Measurements from ENCODE around the gene ARL5A. TPM values are rescaled to one million over a fixed set of nuclear protein-coding genes. Genes with fewer than 3 reads are reported as not detected.

The ARL5A gene, protein sequence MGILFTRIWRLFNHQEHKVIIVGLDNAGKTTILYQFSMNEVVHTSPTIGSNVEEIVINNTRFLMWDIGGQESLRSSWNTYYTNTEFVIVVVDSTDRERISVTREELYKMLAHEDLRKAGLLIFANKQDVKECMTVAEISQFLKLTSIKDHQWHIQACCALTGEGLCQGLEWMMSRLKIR
- total RNA-seq (2012; rRNA removed): 45.5 and 89.2 TPM in 2 replicates
- 16.6 and 22.3 TPM in 2 replicates for polyA plus RNA-seq (2012; rRNA removed)
- polyA plus RNA-seq (2012; cell fraction: cytosol; rRNA removed): 2.4 and 3.9 TPM in 2 replicates
- polyA plus RNA-seq (2012; cell fraction: nucleus; rRNA removed; ENCODE audit: low replicate concordance): 1.4 and 5.8 TPM in 2 replicates
- Bru-seq, nascent RNA: percentile 76 among the genes with signal in this experiment
- percentile 87 among the genes with signal in this experiment for BruChase-seq, experiment 1, labeled RNA remaining after a 6-hour chase
- percentile 89 among the genes with signal in this experiment for BruChase-seq, experiment 2, labeled RNA remaining after a 2-hour chase
- long read RNA-seq, full-length matches to known transcripts: 68 of 73 reads
- long read RNA-seq, partial matches to known transcripts: 0 of 73 reads
- long read RNA-seq, other reads (novel, unspliced or antisense): 5 of 73 reads

DNA sequence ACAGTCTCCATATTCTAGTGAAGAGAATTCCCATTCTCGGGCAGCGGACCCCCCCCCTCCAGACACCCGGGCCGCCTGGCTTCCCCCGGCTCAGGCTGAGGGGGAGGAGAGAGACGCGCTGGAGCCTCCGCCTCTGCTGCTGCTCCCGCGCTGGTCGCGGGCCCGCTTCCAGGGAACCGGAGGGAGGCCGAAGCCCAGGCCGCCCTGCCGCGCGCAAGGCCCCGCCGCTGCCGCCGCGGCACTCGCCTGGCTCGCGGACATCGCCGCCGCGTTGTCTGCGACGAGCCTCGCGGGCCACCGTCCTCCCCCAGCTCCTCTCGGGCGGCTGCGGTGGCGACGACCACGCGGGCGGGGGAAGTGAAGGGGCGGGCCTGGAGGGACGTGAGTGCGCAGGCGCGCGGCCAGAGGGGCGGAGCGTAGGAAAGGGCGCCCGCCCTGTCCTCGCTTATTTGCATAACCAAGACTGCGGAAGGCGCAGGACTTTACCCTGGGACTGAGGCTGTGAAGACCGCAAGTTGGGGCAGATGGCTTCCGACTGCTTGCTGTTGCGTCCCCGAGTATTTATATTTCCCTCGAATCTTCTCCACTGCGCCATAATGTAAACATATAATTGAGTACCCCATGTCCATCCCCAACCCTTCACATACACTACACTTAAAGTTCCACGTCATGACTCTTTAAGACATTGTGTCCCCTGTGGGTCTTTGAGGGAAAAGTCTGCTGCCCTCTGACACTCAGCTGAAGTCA lies at the start of gene ARL5A:
TSS of gene ARL5A (minus strand) at position 279 of the 747 bp plus-strand sequence. CDS start at position 34, 245 bp downstream.
- peak within 1 kb of the TSS; percentile 90 for H3K9ac ChIP-seq (ENCODE audit: low read depth, low read length)
- H3K79me1 ChIP-seq (ENCODE audit: low read depth in 1 of 2, low read length in 2 of 2): peaks cover 6 to 25% of the 10 kb centered on the region in 2 experiments; a peak in 3 of 4 replicates
- CTCF ChIA-PET: no interaction called here
- peak within 1 kb of the TSS; percentile 70 for H2BK5ac ChIP-seq (ENCODE audit: low read depth, low read length, poor library complexity, severe bottlenecking)
- peak; percentile 93 for DNase-seq
- no peaks in the 10 kb centered on the region for H3K27me3 ChIP-seq (ENCODE audit: control insufficient read depth, insufficient read depth, low read length)
- peaks cover 4% of the 10 kb centered on the region for H3K4me1 ChIP-seq (ENCODE audit: control insufficient read depth, insufficient read depth, low read length)
- H2AFZ ChIP-seq (replicated peaks; ENCODE audit: low read length, poor library complexity): peak within 1 kb of the TSS; percentile 95
- peak within 1 kb of the TSS; percentile 91 to 93 for H4K8ac ChIP-seq (ENCODE audit: low read depth in 2 of 2, low read length in 2 of 2)
- peak within 1 kb of the TSS; percentile 94 for H3K14ac ChIP-seq (replicated peaks; ENCODE audit: low read depth, low read length)
- peak; percentile 97 for ATAC-seq (ENCODE audit: low read depth)
- peak within 1 kb of the TSS; percentile 33 for H4K5ac ChIP-seq (ENCODE audit: low read depth, low read length)
- H3K27ac ChIP-seq (ENCODE audit: insufficient read depth, low read length): peak within 1 kb of the TSS; percentile 53
- peak within 1 kb of the TSS; percentile 74 for H4K91ac ChIP-seq (ENCODE audit: insufficient read depth, low read depth, low read length)
- H3K23ac ChIP-seq (ENCODE audit: low read depth, low read length): peak within 1 kb of the TSS; percentile 96
- no peaks in the 10 kb centered on the region for H3K36me3 ChIP-seq (ENCODE audit: control insufficient read depth, insufficient read depth, low read length)
- peak within 1 kb of the TSS; percentile 19 for H3K18ac ChIP-seq (ENCODE audit: low read depth, low read length)
- H3K4me2 ChIP-seq (ENCODE audit: low read depth, low read length): peak within 1 kb of the TSS; percentile 95
- no peak within 1 kb of the TSS; the same call in 2 of the 3 replicates for H2BK15ac ChIP-seq (ENCODE audit: low read depth, low read length)
- peaks cover 13% of the 10 kb centered on the region for H4K20me1 ChIP-seq (ENCODE audit: insufficient read depth, low read length)
- BruUV-seq (replicated peaks): no TSS peak
- in situ Hi-C loops (cut with MboI; ENCODE audit: low sequenced_read_pairs): no loop called here
- H3K9me3 ChIP-seq (ENCODE audit: control insufficient read depth, insufficient read depth, low read length): no peaks in the 10 kb centered on the region
- peak within 1 kb of the TSS; percentile 35; the same call in 1 of the 2 replicates for H2AK5ac ChIP-seq (ENCODE audit: low read depth, low read length)
- H3K4me3 ChIP-seq (ENCODE audit: insufficient read depth, low read depth, low read length): peak within 1 kb of the TSS; percentile 80
- peak within 1 kb of the TSS; percentile 33 for H2BK120ac ChIP-seq (ENCODE audit: low read depth, low read length)
- H2AK9ac ChIP-seq (replicated peaks; ENCODE audit: low read depth, low read length, poor library complexity): peak within 1 kb of the TSS; percentile 73
- peak within 1 kb of the TSS; percentile 90 for H3K4ac ChIP-seq (ENCODE audit: low read depth, low read length)
- peak within 1 kb of the TSS; percentile 42; the same call in 1 of the 2 replicates for H3K56ac ChIP-seq (ENCODE audit: extremely low read depth, insufficient read depth, low read length)
- POLR2A ChIA-PET (ENCODE audit: unreplicated experiment): interaction anchor here (0.8 kb wide), 1 partner anchor 9 kb away, joined by 4 read pairs; no protein-coding TSS in a partner anchor
- WGBS, 2 experiments (ENCODE audit: extremely low coverage in 2 of 2, insufficient read length in 1 of 2): 0% methylated on average over 37 of the region's 64 CpGs; no CpG with 5 or more reads in 1 of the 2 experiments
- dilution Hi-C loops (cut with HindIII; ENCODE audit: low sequenced_read_pairs, unreplicated experiment): no loop called here
- intact Hi-C loops (cut with micrococcal nuclease): loop anchor here (5.0 kb wide), 1 partner anchor 56 kb away; no protein-coding TSS in a partner anchor
- 0 out of 2 replicates have a peak within 1 kb of the TSS, but pooled peaks have one; percentile 1 for H2BK20ac ChIP-seq (ENCODE audit: low read depth, low read length)
- peaks cover 6% of the 10 kb centered on the region; the same call in 1 of the 2 replicates for H3K9me1 ChIP-seq (ENCODE audit: insufficient read depth, low read length)
- TF ChIP-seq BHLHE40 (IDR thresholded peaks at IDR 0.05; ENCODE audit: low read depth, low read length) (no peak), CHD1 (IDR thresholded peaks at IDR 0.05; ENCODE audit: low read depth, low read length) (no peak), FOS (IDR thresholded peaks at IDR 0.05; ENCODE audit: low read depth, low read length) (no peak), SMC3 (IDR thresholded peaks at IDR 0.05; ENCODE audit: low read depth, low read length) (no peak), POLR2A (IDR thresholded peaks at IDR 0.05; ENCODE audit: low read depth, low read length) (peak; percentile 72; the same call in 1 of the 2 replicates), NFE2L2 (IDR thresholded peaks at IDR 0.05; ENCODE audit: low read depth, low read length) (no peak), CEBPB (IDR thresholded peaks at IDR 0.05; ENCODE audit: low read depth, low read length) (no peak), RAD21 (IDR thresholded peaks at IDR 0.05; ENCODE audit: low read length) (no peak), RCOR1 (IDR thresholded peaks at IDR 0.05; ENCODE audit: insufficient replicate concordance, low read length) (peak; percentile 9), MXI1 (IDR thresholded peaks at IDR 0.05; ENCODE audit: borderline replicate concordance, low read depth, low read length) (no peak), RFX5 (IDR thresholded peaks at IDR 0.05; ENCODE audit: low read depth, low read length) (no peak)
- TF ChIP-seq, protein P1, sequence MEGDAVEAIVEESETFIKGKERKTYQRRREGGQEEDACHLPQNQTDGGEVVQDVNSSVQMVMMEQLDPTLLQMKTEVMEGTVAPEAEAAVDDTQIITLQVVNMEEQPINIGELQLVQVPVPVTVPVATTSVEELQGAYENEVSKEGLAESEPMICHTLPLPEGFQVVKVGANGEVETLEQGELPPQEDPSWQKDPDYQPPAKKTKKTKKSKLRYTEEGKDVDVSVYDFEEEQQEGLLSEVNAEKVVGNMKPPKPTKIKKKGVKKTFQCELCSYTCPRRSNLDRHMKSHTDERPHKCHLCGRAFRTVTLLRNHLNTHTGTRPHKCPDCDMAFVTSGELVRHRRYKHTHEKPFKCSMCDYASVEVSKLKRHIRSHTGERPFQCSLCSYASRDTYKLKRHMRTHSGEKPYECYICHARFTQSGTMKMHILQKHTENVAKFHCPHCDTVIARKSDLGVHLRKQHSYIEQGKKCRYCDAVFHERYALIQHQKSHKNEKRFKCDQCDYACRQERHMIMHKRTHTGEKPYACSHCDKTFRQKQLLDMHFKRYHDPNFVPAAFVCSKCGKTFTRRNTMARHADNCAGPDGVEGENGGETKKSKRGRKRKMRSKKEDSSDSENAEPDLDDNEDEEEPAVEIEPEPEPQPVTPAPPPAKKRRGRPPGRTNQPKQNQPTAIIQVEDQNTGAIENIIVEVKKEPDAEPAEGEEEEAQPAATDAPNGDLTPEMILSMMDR (conservative IDR thresholded peaks at IDR 0.05; ENCODE audit: low read depth, low read length): no peak
- TF ChIP-seq, protein P2, sequence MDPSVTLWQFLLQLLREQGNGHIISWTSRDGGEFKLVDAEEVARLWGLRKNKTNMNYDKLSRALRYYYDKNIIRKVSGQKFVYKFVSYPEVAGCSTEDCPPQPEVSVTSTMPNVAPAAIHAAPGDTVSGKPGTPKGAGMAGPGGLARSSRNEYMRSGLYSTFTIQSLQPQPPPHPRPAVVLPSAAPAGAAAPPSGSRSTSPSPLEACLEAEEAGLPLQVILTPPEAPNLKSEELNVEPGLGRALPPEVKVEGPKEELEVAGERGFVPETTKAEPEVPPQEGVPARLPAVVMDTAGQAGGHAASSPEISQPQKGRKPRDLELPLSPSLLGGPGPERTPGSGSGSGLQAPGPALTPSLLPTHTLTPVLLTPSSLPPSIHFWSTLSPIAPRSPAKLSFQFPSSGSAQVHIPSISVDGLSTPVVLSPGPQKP (IDR thresholded peaks at IDR 0.05; ENCODE audit: borderline replicate concordance, low read depth, low read length): no peak

Measured in IMR-90 (cell line).